GM13977 (cell line): ENCODE measurements around the gene ARL4A.

Experiments used
- DNase-seq: peaks from one replicate; pipeline ENCODE4 v3.0.0; 2012; ENCODE audit warnings: low spot score
- in situ Hi-C: fragments of 300-500 bp; cut with MboI; formaldehyde crosslinking; loops from one replicate; pipeline ENCODE4 v1.12.0; 2022; ENCODE audit warnings: low sequenced_read_pairs, low pct_unique_long_range_greater_than_20kb, mixed read lengths, inconsistent platforms; ENCODE audit not compliant: unreplicated experiment
- TF ChIP-seq, protein P1 (sequence below): IDR thresholded peaks from 2 replicates; pipeline ENCODE4 v1.5.1; 2012; ENCODE audit warnings: mild to moderate bottlenecking, control low read depth; ENCODE audit not compliant: insufficient read depth; ENCODE audit errors: extremely low read depth, missing control alignments

Gene ARL4A

DNA sequence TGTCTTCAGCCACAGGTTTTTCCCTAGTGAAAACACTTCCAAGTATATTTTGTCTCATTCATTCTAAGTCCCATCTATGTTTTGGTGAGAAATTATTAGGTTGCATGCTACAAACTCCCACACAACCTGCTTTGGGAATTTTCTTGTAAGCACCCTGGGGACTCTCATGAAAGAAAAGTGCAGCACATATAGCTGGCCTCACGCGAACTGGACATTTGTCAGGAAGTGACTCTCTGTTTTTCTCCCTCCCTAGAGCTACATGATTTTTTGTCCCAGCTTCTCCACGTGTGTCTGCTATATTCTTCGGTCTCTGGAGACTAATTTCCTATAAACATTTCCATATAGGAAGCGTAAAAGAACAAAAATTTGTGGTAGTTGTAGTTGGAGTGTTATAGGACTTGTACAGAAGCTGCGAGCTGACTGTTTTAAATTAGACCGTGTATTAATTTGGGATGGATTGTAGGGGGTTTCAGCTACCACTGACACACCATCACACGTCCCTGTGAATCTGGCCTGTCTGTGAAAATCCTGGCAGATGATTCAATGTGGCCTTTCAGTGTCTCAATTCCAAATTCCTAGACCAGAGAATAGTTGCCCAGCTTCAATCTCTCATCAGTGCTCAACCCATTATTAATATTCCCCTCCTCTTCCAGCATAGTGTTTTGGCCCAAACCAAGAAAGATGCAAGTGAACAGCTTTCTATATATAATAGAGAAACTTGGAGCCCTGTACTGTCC lies 40.2 kb downstream of the ARL4A start:
- TF ChIP-seq, protein P1, sequence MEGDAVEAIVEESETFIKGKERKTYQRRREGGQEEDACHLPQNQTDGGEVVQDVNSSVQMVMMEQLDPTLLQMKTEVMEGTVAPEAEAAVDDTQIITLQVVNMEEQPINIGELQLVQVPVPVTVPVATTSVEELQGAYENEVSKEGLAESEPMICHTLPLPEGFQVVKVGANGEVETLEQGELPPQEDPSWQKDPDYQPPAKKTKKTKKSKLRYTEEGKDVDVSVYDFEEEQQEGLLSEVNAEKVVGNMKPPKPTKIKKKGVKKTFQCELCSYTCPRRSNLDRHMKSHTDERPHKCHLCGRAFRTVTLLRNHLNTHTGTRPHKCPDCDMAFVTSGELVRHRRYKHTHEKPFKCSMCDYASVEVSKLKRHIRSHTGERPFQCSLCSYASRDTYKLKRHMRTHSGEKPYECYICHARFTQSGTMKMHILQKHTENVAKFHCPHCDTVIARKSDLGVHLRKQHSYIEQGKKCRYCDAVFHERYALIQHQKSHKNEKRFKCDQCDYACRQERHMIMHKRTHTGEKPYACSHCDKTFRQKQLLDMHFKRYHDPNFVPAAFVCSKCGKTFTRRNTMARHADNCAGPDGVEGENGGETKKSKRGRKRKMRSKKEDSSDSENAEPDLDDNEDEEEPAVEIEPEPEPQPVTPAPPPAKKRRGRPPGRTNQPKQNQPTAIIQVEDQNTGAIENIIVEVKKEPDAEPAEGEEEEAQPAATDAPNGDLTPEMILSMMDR: no peak
- in situ Hi-C loops: no loop called here
- no peak for DNase-seq

GRCh38 chr7:12728192-12728538 lies 40.7 kb downstream of the ARL4A start:
- in situ Hi-C loops: no loop called here
- TF ChIP-seq, protein P1: no peak
- no peak for DNase-seq

DNA sequence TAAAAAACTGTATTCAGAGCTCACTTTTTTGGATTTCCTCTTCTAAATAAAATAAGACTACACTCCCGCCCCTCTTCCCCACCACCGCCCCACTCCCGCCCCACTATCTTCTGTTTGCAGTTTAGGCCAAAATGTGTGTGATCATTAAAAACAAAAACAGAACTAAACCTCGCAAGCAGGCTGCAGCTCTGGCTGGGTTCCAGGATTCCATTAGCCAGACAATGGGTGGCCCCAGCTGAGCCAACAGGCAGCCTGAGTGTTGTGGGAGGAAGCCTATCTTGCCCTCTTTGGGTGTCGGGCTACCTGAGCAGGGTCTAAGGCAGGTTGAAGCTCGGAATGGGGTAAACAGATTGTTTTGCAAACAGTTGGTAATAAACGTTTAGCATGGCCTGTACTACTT lies 41.7 kb downstream of the ARL4A start:
- DNase-seq: no peak
- in situ Hi-C loops: no loop called here
- TF ChIP-seq, protein P1: no peak

GRCh38 chr7:12730523-12730922 lies 43.1 kb downstream of the ARL4A start:
- TF ChIP-seq, protein P1: no peak
- no peak for DNase-seq
- in situ Hi-C loops: no loop called here

DNA sequence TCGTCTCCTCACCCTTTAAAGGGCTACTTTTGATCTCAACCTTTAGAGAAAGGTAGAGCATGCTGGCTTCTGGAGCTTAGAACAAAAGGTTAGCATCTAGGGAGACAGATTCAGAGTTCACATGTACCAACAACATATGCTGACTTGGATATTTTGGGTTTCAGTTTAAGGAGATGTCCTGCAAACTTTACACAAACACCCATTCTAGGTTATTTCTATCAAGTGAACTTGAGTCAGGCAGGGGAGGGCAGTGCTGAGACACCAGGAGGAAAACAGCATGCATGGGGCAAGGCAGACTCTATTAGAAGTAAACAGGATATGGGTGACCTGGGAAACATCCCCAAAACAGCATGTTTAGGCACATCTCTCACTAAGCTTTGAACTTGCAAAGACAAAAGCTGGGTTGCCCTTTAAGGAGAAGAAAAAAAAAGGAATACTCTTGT lies 43.8 kb downstream of the ARL4A start:
- TF ChIP-seq, protein P1: no peak
- DNase-seq: no peak
- in situ Hi-C loops: no loop called here

DNA sequence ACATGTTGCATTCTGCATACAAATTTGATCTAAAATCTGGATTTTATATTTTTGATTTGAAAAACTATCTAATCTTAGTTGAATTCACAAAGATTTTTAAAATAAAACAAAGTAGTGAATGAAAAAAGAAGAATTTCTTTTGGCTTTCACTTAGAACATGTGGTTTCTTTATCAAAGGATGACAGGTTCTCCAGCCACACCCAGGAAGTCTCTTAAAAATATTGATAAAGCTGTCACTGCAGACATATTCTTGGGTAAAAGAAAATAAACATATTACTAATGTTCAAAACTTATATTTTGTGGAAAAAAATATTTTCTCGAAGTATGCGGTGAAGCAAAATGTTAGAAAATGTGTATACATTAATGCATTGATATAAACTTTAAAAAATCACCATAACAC lies 44.3 kb downstream of the ARL4A start:
- TF ChIP-seq, protein P1: no peak
- DNase-seq: no peak
- in situ Hi-C loops: no loop called here

- TF ChIP-seq, protein P1: no peak
- in situ Hi-C loops: no loop called here
- DNase-seq: no peak
Observed at GRCh38 chr7:12732428-12732827, 45.0 kb downstream of the ARL4A start.
